Measurements from ENCODE around the gene CFAP54. TPM values are rescaled to one million over a fixed set of nuclear protein-coding genes. Genes with fewer than 3 reads are reported as not detected.

The CFAP54 gene
- total RNA-seq, 1 donor from 2014 or later, result 0.16 TPM

- H3K27me3 ChIP-seq (ENCODE audit: low read depth), result no peaks in the 10 kb centered on the region
- H3K4me3 ChIP-seq, result no peak overlapping the region
- no peaks in the 10 kb centered on the region for H3K4me1 ChIP-seq
- no peak overlapping the region for H3K27ac ChIP-seq (replicated peaks)
- no peak for DNase-seq
- no peaks in the 10 kb centered on the region for H3K36me3 ChIP-seq
- intact Hi-C loops (cut with micrococcal nuclease), result no loop called here
- peaks cover 3% of the 10 kb centered on the region for H3K9me3 ChIP-seq (replicated peaks)
- TF ChIP-seq CTCF (IDR thresholded peaks at IDR 0.05; ENCODE audit: borderline replicate concordance), result no peak
Measured at GRCh38 chr12:96698521-96698920, 209.1 kb downstream of the CFAP54 start.

GRCh38 chr12:96698965-96699364, 209.6 kb downstream of the CFAP54 start:
- Histone ChIP-seq H3K9me3 (replicated peaks) (peaks cover 3% of the 10 kb centered on the region), H3K4me3 (no peak overlapping the region), H3K27ac (replicated peaks) (no peak overlapping the region), H3K4me1 (no peaks in the 10 kb centered on the region), H3K36me3 (no peaks in the 10 kb centered on the region), H3K27me3 (ENCODE audit: low read depth) (no peaks in the 10 kb centered on the region)
- intact Hi-C loops (cut with micrococcal nuclease), result no loop called here
- DNase-seq, result no peak
- TF ChIP-seq CTCF (IDR thresholded peaks at IDR 0.05; ENCODE audit: borderline replicate concordance), result no peak

- intact Hi-C loops (cut with micrococcal nuclease), result no loop called here
Measured at GRCh38 chr12:96701856-96702255, 212.5 kb downstream of the CFAP54 start.

GRCh38 chr12:96710127-96710745, 220.9 kb downstream of the CFAP54 start:
- DNase-seq, result no peak
- TF ChIP-seq CTCF (IDR thresholded peaks at IDR 0.05; ENCODE audit: borderline replicate concordance), result no peak
- Histone ChIP-seq H3K27me3 (ENCODE audit: low read depth) (no peaks in the 10 kb centered on the region), H3K27ac (replicated peaks) (no peak overlapping the region), H3K4me3 (no peak overlapping the region), H3K4me1 (no peaks in the 10 kb centered on the region), H3K36me3 (no peaks in the 10 kb centered on the region), H3K9me3 (replicated peaks) (no peaks in the 10 kb centered on the region)
- intact Hi-C loops (cut with micrococcal nuclease), result no loop called here

More at GRCh38 chr12:96701856-96702255, 212.5 kb downstream of the CFAP54 start:
- Histone ChIP-seq H3K4me3 (no peak overlapping the region), H3K9me3 (replicated peaks) (peaks cover 3% of the 10 kb centered on the region), H3K27me3 (ENCODE audit: low read depth) (no peaks in the 10 kb centered on the region), H3K27ac (replicated peaks) (no peak overlapping the region), H3K36me3 (no peaks in the 10 kb centered on the region), H3K4me1 (no peaks in the 10 kb centered on the region)
- no peak for DNase-seq
- TF ChIP-seq CTCF (IDR thresholded peaks at IDR 0.05; ENCODE audit: borderline replicate concordance), result no peak

GRCh38 chr12:96711364-96711763, 222.0 kb downstream of the CFAP54 start:
- H3K9me3 ChIP-seq (replicated peaks), result no peaks in the 10 kb centered on the region
- no peak overlapping the region for H3K4me3 ChIP-seq
- TF ChIP-seq CTCF (IDR thresholded peaks at IDR 0.05; ENCODE audit: borderline replicate concordance), result no peak
- H3K27me3 ChIP-seq (ENCODE audit: low read depth), result no peaks in the 10 kb centered on the region
- no peak overlapping the region for H3K27ac ChIP-seq (replicated peaks)
- intact Hi-C loops (cut with micrococcal nuclease), result no loop called here
- H3K36me3 ChIP-seq, result no peaks in the 10 kb centered on the region
- no peak for DNase-seq
- no peaks in the 10 kb centered on the region for H3K4me1 ChIP-seq

All from left ventricle myocardium inferior (tissue), 1 donor.